ENCODE measurements around the gene TREH.
"Not testable (repeated sequence)": the region's sequence is repeated elsewhere in the genome, so short reads cannot be mapped to it uniquely, and the experiment has no call there.

Gene TREH

GRCh38 chr11:118621784-118622375 is 57.6 kb downstream of the TREH start:
- FAIRE-seq (no peak), DNase-seq (ENCODE audit: insufficient read length) (no peak)
- TF ChIP-seq POLR2A (IDR thresholded peaks at IDR 0.05; ENCODE audit: low read depth, low read length), result no peak
- no peak for TF ChIP-seq POLR2AphosphoS5 (IDR thresholded peaks at IDR 0.05; ENCODE audit: low read depth, low read length)
- TF ChIP-seq TAF1 (IDR thresholded peaks at IDR 0.05; ENCODE audit: borderline replicate concordance, low read depth, low read length), result no peak

- FAIRE-seq (no peak), DNase-seq (ENCODE audit: insufficient read length) (no peak)
- TF ChIP-seq TAF1 (IDR thresholded peaks at IDR 0.05; ENCODE audit: borderline replicate concordance, low read depth, low read length), result no peak
- TF ChIP-seq POLR2AphosphoS5 (IDR thresholded peaks at IDR 0.05; ENCODE audit: low read depth, low read length), result no peak
- no peak for TF ChIP-seq POLR2A (IDR thresholded peaks at IDR 0.05; ENCODE audit: low read depth, low read length)
Observed at GRCh38 chr11:118621071-118621783, 58.2 kb downstream of the TREH start.

GRCh38 chr11:118620529-118621070 is 58.9 kb downstream of the TREH start:
- DNase-seq (ENCODE audit: insufficient read length), result no peak
- no peak for FAIRE-seq
- TF ChIP-seq POLR2AphosphoS5 (IDR thresholded peaks at IDR 0.05; ENCODE audit: low read depth, low read length) (no peak), POLR2A (IDR thresholded peaks at IDR 0.05; ENCODE audit: low read depth, low read length) (no peak), TAF1 (IDR thresholded peaks at IDR 0.05; ENCODE audit: borderline replicate concordance, low read depth, low read length) (no peak)

GRCh38 chr11:118619444-118620197 is 59.8 kb downstream of the TREH start:
- FAIRE-seq, result no peak
- DNase-seq (ENCODE audit: insufficient read length), result no peak

GRCh38 chr11:118618991-118619375 is 60.5 kb downstream of the TREH start:
- DNase-seq (ENCODE audit: insufficient read length), result no peak
- no peak for TF ChIP-seq TAF1 (IDR thresholded peaks at IDR 0.05; ENCODE audit: borderline replicate concordance, low read depth, low read length)
- no peak for TF ChIP-seq POLR2A (IDR thresholded peaks at IDR 0.05; ENCODE audit: low read depth, low read length)
- TF ChIP-seq POLR2AphosphoS5 (IDR thresholded peaks at IDR 0.05; ENCODE audit: low read depth, low read length), result no peak
- FAIRE-seq, result no peak

More at GRCh38 chr11:118619444-118620197, 59.8 kb downstream of the TREH start:
- TF ChIP-seq TAF1 (IDR thresholded peaks at IDR 0.05; ENCODE audit: borderline replicate concordance, low read depth, low read length), result no peak
- no peak for TF ChIP-seq POLR2A (IDR thresholded peaks at IDR 0.05; ENCODE audit: low read depth, low read length)
- no peak for TF ChIP-seq POLR2AphosphoS5 (IDR thresholded peaks at IDR 0.05; ENCODE audit: low read depth, low read length)

DNA sequence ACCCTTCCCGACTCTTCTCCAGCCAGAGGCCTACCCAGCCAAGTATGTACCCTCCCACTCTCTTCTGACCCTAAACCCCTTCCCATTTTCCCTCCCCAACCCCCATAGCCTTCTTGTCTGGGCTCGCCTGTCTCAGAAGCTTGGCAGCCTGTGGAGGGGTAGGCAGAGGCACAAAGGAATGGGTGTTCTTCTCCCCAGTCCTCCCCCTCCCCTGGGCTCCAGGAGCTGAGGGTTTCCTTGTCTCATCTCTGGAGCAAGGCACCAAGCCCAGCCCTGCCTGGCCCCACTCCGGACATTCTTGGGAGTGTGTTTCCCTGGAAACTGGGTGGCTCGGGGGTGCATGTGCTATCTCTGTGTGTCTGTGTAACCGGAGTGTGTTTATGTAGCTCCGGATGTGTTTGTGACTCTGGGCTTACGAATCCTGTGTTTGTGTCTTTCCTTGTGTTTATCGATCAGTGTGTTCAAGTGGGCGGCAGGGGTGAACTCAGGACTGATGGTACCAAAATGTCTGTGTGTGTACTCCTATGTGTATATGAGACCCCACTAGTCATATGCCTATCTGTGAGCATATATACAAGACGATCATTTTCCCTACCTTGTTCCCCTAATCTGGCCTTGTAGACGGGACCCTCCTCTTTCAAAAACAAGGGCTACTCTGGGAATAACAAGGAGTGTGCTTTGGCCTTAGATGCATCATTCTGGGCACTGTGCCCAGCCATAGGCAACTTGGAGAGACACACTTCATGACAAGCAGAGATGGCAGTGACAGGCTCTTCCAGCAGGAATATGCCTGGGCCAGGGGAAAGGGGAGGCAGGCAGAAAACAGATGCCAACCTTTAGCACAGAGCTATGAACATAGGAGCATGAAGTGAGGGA is 61.1 kb downstream of the TREH start:
- no peak for FAIRE-seq
- TF ChIP-seq POLR2A (IDR thresholded peaks at IDR 0.05; ENCODE audit: low read depth, low read length) (no peak), POLR2AphosphoS5 (IDR thresholded peaks at IDR 0.05; ENCODE audit: low read depth, low read length) (no peak), TAF1 (IDR thresholded peaks at IDR 0.05; ENCODE audit: borderline replicate concordance, low read depth, low read length) (no peak)

GRCh38 chr11:118615976-118616371 is 63.5 kb downstream of the TREH start:
- FAIRE-seq, result no peak
- no peak for TF ChIP-seq TAF1 (IDR thresholded peaks at IDR 0.05; ENCODE audit: borderline replicate concordance, low read depth, low read length)
- no peak for TF ChIP-seq POLR2AphosphoS5 (IDR thresholded peaks at IDR 0.05; ENCODE audit: low read depth, low read length)
- DNase-seq (ENCODE audit: insufficient read length), result no peak

More for the DNA sequence above, 61.1 kb downstream of the TREH start:
- no peak for DNase-seq (ENCODE audit: insufficient read length)

- FAIRE-seq (no peak), DNase-seq (ENCODE audit: insufficient read length) (no peak)
- no peak for TF ChIP-seq TAF1 (IDR thresholded peaks at IDR 0.05; ENCODE audit: borderline replicate concordance, low read depth, low read length)
- TF ChIP-seq POLR2AphosphoS5 (IDR thresholded peaks at IDR 0.05; ENCODE audit: low read depth, low read length), result no peak
- TF ChIP-seq POLR2A (IDR thresholded peaks at IDR 0.05; ENCODE audit: low read depth, low read length), result no peak
Observed at GRCh38 chr11:118615282-118615975, 64.0 kb downstream of the TREH start.

DNA sequence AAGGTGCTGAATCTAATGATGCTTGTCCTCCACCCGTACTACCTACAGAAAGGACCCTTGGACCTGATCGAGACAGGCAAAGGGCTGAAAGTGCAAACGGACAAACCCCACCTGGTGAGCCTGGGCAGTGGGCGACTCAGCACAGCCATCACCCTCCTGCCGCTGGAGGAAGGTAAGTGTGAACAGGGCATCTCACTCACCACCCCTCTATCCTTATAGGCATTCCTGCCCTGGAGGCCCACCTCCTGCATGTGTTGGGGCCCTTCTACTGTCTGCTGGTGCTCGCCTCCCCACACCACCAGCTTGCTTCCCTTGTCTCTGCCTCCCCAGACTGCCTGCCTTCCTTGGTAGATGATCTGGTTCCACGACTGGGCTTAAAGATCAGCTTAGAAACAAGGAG is 64.9 kb downstream of the TREH start:
- TF ChIP-seq POLR2AphosphoS5 (IDR thresholded peaks at IDR 0.05; ENCODE audit: low read depth, low read length), result no peak
- no peak for TF ChIP-seq POLR2A (IDR thresholded peaks at IDR 0.05; ENCODE audit: low read depth, low read length)
- no peak for TF ChIP-seq TAF1 (IDR thresholded peaks at IDR 0.05; ENCODE audit: borderline replicate concordance, low read depth, low read length)
- FAIRE-seq (no peak), DNase-seq (ENCODE audit: insufficient read length) (no peak)

DNA sequence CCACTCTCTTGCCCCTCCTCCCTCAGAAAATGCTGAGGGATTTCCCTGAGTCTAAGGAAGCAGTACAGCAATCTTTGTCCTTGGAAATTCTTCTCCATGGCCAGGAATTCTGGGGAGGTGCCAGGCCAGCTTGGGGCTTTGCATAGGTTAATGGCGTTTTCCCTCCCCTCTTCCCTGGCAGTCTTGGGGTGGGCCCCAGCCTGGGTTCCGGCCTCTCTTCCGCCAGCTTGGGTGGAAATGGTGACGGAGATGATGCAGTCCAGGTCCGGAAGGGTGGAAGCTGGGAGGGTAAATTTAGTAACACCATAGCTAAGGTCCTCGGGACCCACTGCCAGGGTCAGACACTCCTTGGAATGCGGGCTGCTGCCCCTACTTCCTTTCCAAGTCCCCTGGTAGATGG is 67.1 kb downstream of the TREH start:
- TF ChIP-seq TAF1 (IDR thresholded peaks at IDR 0.05; ENCODE audit: borderline replicate concordance, low read depth, low read length) (no peak), POLR2A (IDR thresholded peaks at IDR 0.05; ENCODE audit: low read depth, low read length) (no peak), POLR2AphosphoS5 (IDR thresholded peaks at IDR 0.05; ENCODE audit: low read depth, low read length) (no peak)
- FAIRE-seq, result no peak
- no peak for DNase-seq (ENCODE audit: insufficient read length)

GRCh38 chr11:118611433-118611795 is 68.0 kb downstream of the TREH start:
- not testable (repeated sequence) for DNase-seq (ENCODE audit: insufficient read length); FAIRE-seq
